Peyer's patch (tissue), 4 donors: ENCODE data around the gene ZNF853. TPM values are rescaled to one million over a fixed set of nuclear protein-coding genes. Genes with fewer than 3 reads are reported as not detected.

ENCODE experiments used
- DNase-seq, 3 donors: peaks; one replicate each; pipeline ENCODE4 v3.0.0-alpha.2; 2017 to 2019
- H3K27ac ChIP-seq, 4 donors: fragments of 200-600 bp; sonication (generic); one replicate each; pipeline ENCODE4 v1.5.1; 2016 to 2019
- H3K27me3 ChIP-seq, 2 donors: fragments of 200-600 bp; sonication (generic); one replicate each; pipeline ENCODE4 v1.5.1; 2019
- H3K36me3 ChIP-seq, 3 donors: fragments of 200-600 bp; sonication (generic); one replicate each; pipeline ENCODE4 v1.5.1; 2016 to 2019
- H3K4me1 ChIP-seq, 4 donors: fragments of 200-600 bp; sonication (generic); one replicate each; pipeline ENCODE4 v1.5.1; 2016 to 2019
- H3K4me3 ChIP-seq, 4 donors: fragments of 200-600 bp; sonication (generic); 1 replicate in 3 of 4; 2 replicates in 1 of 4; pipeline ENCODE4 v1.5.1; 2016 to 2019; ENCODE audit warnings: mild to moderate bottlenecking in 1 of 4
- H3K9me3 ChIP-seq, 4 donors: fragments of 200-600 bp; sonication (generic); one replicate each; pipeline ENCODE4 v1.5.1; 2016 to 2019; ENCODE audit warnings: mild to moderate bottlenecking in 1 of 4
- CTCF ChIP-seq, 6 experiments: fragments of 450-650 bp in 4 of 6; fragments of 200-600 bp in 2 of 6; sonication (generic) in 1 of 6; IDR thresholded peaks; one replicate each; pipeline ENCODE4 v1.5.1; 2017 to 2019; ENCODE audit warnings: antibody characterized with exemption in 6 of 6, mild to moderate bottlenecking in 3 of 6, moderate library complexity in 1 of 6
- POLR2A ChIP-seq, 2 donors: fragments of 450-650 bp; IDR thresholded peaks; one replicate each; pipeline ENCODE4 v1.5.1; 2017; ENCODE audit warnings: antibody characterized with exemption in 2 of 2, mild to moderate bottlenecking in 2 of 2, moderate library complexity in 2 of 2
- total RNA-seq, 4 donors: library from RNA; depleted of rRNA; stranded (reverse); fragments of >200 nt; gene quantifications; one replicate each; pipeline ENCODE4 v1.1.0, GENCODE V29; 2016

Gene ZNF853
- total RNA-seq, 4 donors from 2014 or later = 1.1 to 8.3 (median 2.5) TPM

DNA sequence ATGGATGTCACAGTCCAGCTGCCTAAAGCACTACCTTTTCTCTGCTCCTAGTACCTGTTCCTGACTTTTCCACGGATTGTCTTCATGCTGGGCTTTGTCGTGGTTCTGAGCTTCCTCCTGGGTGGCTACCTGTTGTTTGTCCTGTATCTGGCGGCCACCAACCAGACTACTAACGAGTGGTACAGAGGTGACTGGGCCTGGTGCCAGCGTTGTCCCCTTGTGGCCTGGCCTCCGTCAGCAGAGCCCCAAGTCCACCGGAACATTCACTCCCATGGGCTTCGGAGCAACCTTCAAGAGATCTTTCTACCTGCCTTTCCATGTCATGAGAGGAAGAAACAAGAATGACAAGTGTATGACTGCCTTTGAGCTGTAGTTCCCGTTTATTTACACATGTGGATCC is 26.8 kb upstream of the ZNF853 start:
- no peak for DNase-seq
- H3K36me3 ChIP-seq = peaks cover 0 to 44% (median 0%) of the 10 kb centered on the region in 3 donors

DNA sequence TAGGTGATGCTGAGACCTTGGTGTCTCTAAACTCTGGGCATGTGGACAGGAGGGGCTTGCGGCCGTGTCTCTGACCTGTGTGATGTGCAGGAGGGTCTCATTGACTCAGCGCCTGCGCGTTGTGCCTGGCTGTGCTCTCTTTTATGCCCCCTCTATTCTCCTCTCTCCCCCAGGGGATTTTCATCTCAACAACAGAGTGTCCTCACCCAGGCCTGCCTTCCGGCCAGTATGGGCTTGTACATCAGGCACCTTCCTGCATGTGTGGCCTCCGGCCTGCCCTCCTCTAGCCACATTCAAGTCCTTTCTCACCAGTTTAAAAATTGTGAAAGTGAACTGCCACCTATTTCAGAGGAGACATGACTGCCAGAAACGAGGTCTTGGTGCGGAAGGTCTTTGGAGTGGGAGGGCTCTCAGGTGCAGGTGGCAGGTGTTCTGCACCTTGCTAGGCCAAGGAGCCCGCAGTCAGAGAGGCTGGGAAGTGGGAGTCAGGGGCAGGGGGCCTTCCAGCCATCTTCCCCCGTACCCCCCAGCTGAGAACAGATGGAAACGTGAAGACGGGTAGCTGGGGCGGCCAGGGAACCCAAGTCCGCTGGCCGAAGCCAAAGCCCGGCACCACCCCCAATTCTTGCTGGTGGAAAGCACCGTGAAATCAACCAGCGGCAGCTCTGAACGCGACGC is 26.1 kb upstream of the ZNF853 start:
- TF ChIP-seq POLR2A (IDR thresholded peaks at IDR 0.05) (no peak), CTCF (IDR thresholded peaks at IDR 0.05) (no peak)
- Histone ChIP-seq H3K4me3 (peak overlapping the region; percentile 59 to 90 (median 76)), H3K27ac (peak overlapping the region in 3 of 4 donors; percentile 83 to 97 (median 95)), H3K4me1 (peaks cover 0 to 17% (median 11%) of the 10 kb centered on the region in 4 donors), H3K27me3 (no peaks in the 10 kb centered on the region), H3K9me3 (no peaks in the 10 kb centered on the region), H3K36me3 (peaks cover 0 to 45% (median 0%) of the 10 kb centered on the region in 3 donors)
- DNase-seq = no peak

More for the DNA sequence above, 26.8 kb upstream of the ZNF853 start:
- Histone ChIP-seq H3K27ac (no peak overlapping the region), H3K9me3 (no peaks in the 10 kb centered on the region), H3K4me3 (no peak overlapping the region), H3K4me1 (peaks cover 0 to 17% (median 11%) of the 10 kb centered on the region in 4 donors), H3K27me3 (no peaks in the 10 kb centered on the region)
- TF ChIP-seq POLR2A (IDR thresholded peaks at IDR 0.05) (no peak), CTCF (IDR thresholded peaks at IDR 0.05) (no peak)

DNA sequence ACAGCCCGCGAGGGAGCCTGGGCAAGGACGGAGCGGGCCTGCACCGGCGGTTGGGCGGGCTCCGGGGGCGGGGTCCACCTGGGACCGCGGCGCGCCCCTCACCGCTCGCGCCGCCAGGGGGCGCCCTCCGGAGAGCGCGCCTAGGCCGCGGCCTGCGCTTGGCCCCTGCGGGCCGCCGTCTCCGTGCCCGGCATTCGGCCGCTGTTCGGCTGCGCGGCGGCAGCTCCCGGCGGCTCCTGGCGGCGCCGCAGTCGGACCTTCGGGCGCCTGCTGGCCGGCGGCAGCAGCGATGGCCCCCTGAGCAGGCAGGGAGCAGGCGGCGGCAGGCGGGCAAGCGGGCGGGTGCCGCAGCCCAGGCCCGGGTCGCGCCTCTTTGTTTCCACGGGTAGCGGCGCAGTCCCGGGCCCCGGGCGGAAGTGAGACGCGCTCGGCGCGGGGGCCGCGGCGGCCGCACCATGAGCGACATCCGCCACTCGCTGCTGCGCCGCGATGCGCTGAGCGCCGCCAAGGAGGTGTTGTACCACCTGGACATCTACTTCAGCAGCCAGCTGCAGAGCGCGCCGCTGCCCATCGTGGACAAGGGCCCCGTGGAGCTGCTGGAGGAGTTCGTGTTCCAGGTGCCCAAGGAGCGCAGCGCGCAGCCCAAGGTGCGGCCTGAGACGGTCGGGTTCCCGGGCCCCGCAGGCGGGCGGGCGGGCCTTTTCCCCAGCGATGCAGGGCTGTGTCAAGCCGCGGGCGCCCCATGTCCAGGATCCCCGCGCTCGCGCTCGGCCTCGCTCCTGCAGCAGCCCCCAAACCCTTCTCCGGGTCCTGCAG is 25.4 kb upstream of the ZNF853 start, which contains the start of gene INTS15:
Gene INTS15 (plus strand): TSS at position 193 of the 816 bp plus-strand sequence. CDS start 263 bp downstream, at position 456.
- no peaks in the 10 kb centered on the region for H3K9me3 ChIP-seq
- peak; percentile 70 to 98 (median 94) for TF ChIP-seq CTCF (IDR thresholded peaks at IDR 0.05)
- TF ChIP-seq POLR2A (IDR thresholded peaks at IDR 0.05) = peak in 1 of 2 donors; percentile 88
- peaks cover 0 to 17% (median 11%) of the 10 kb centered on the region in 4 donors for H3K4me1 ChIP-seq
- H3K27me3 ChIP-seq = no peaks in the 10 kb centered on the region
- peaks cover 0 to 45% (median 0%) of the 10 kb centered on the region in 3 donors for H3K36me3 ChIP-seq
- peak within 1 kb of the TSS; percentile 77 to 97 (median 89) for H3K27ac ChIP-seq
- peak within 1 kb of the TSS; percentile 59 to 90 (median 76) for H3K4me3 ChIP-seq
- DNase-seq = peak; percentile 71 to 88 (median 88)

DNA sequence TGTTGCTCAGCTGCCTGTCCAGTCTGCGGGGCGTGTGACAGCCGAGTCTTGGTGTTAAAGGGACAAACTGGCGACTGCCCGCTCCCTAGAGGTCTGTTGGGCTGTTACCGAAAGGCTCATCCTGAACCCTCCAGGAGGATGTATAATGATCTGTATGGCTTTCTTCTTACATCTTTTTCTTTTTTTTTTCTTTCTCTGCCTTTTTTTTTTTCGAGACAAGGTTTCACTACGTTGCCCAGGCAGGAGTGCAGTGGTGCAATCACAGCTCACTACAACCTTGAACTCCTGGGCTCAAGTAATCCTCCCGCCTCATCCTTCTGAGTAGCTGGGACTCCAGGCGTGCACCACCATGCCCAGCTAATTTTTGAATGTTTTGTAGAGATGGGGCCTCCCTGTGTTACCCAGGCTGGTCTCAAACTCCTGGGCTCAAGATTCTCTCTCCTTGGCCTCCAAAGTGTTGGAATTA is 24.7 kb upstream of the ZNF853 start:
- Histone ChIP-seq H3K9me3 (no peaks in the 10 kb centered on the region), H3K4me1 (peaks cover 0 to 17% (median 11%) of the 10 kb centered on the region in 4 donors), H3K36me3 (peaks cover 0 to 45% (median 0%) of the 10 kb centered on the region in 3 donors), H3K27me3 (no peaks in the 10 kb centered on the region), H3K4me3 (peak overlapping the region; percentile 59 to 90 (median 76)), H3K27ac (peak overlapping the region; percentile 77 to 97 (median 89))
- TF ChIP-seq POLR2A (IDR thresholded peaks at IDR 0.05) (no peak), CTCF (IDR thresholded peaks at IDR 0.05) (no peak)
- no peak for DNase-seq

GRCh38 chr7:6600093-6600492 is 15.3 kb upstream of the ZNF853 start:
- peaks cover 0 to 83% (median 0%) of the 10 kb centered on the region in 3 donors for H3K36me3 ChIP-seq
- H3K9me3 ChIP-seq = no peaks in the 10 kb centered on the region
- TF ChIP-seq CTCF (IDR thresholded peaks at IDR 0.05) = no peak
- TF ChIP-seq POLR2A (IDR thresholded peaks at IDR 0.05) = no peak
- H3K4me1 ChIP-seq = no peaks in the 10 kb centered on the region
- H3K4me3 ChIP-seq = no peak overlapping the region
- no peak for DNase-seq
- no peak overlapping the region for H3K27ac ChIP-seq
- no peaks in the 10 kb centered on the region for H3K27me3 ChIP-seq
